GM12891 (cell line): Measurements from ENCODE around the gene MEX3A.
A peak's percentile ranks its signal among the peaks of the same experiment; 100 is the strongest.

ENCODE experiments used
- DNase-seq: peaks from one replicate; pipeline ENCODE4 v3.0.0; 2011; ENCODE audit warnings: low spot score; ENCODE audit not compliant: insufficient read length
- FAIRE-seq: peaks from 2 replicates; lab custom pipeline; 2011; peaks lifted over from hg19 to GRCh38; lab: Jason Lieb, UNC
- PAX5 ChIP-seq: IDR thresholded peaks from 2 replicates; pipeline ENCODE4 v1.6.1; 2011; ENCODE audit warnings: low read length, moderate library complexity, mild to moderate bottlenecking; ENCODE audit not compliant: insufficient read depth, severe bottlenecking
- POLR2A ChIP-seq: IDR thresholded peaks from 2 replicates; pipeline ENCODE4 v1.6.1; 2011; ENCODE audit warnings: low read depth, low read length, control low read depth
- POLR2AphosphoS5 ChIP-seq: IDR thresholded peaks from 2 replicates; pipeline ENCODE4 v1.6.1; 2011; ENCODE audit warnings: low read depth, low read length, control low read depth
- POU2F2 ChIP-seq: IDR thresholded peaks from 2 replicates; pipeline ENCODE4 v1.6.1; 2011; ENCODE audit warnings: low read depth, mild to moderate bottlenecking, control low read depth, low read length, moderate library complexity
- SPI1 ChIP-seq: IDR thresholded peaks from 2 replicates; pipeline ENCODE4 v1.6.1; 2011; ENCODE audit warnings: low read depth, low read length, control low read depth
- TAF1 ChIP-seq: IDR thresholded peaks from 2 replicates; pipeline ENCODE4 v1.6.1; 2011; ENCODE audit warnings: low read depth, low read length, control low read depth

Gene MEX3A

DNA sequence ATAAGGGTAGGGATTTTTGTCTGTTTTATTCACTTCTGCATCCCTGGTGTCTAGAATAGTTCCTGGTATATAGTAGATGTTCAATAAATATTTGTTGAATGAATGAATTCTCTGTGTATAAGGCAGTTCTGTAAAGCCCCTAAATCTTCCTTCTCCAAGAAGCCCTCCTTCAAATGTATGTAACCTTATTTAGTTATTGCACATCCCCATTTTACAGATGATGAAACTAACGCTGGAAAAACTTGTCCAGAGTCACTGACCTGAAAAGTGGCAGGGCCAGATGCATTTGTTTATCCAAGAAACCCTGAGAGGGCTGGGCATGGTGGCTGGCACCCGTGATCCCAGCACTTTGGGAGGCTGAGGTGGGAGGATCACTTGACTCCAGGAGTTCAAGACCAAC, 28.0 kb upstream of the MEX3A start:
- no peak for FAIRE-seq
- no peak for DNase-seq
- TF ChIP-seq POLR2A (no peak), POU2F2 (no peak), SPI1 (no peak), POLR2AphosphoS5 (no peak), PAX5 (no peak), TAF1 (no peak)

DNA sequence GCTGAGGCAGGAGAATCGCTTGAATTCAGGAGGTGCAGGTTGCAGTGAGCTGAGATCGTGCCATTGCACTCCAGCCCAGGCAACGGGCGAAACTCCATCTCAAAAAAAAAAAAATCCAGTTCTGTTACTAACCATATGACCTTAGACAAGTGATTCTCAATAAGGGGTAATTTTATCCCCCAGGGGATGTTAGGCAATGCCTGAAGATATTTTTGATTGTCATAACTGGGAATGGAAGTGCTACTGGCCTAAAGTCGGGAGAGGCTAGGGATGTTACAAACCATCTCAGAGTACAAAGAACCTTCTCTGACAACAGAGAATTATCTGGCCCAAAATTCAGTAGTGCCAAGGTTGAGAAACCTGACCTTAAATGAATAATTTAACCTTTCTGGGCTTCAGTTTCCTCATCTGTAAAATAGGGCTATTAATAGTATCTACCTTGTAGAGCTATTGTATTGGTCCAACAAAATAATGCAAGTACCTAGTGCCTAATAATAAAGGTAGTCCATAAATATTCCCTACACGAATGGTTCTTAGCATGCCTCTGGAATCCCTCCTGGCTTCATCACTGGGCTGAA, 26.5 kb upstream of the MEX3A start:
- DNase-seq = no peak
- no peak for FAIRE-seq
- TF ChIP-seq PAX5 = no peak
- no peak for TF ChIP-seq POU2F2
- TF ChIP-seq TAF1 = no peak
- no peak for TF ChIP-seq SPI1
- no peak for TF ChIP-seq POLR2AphosphoS5
- TF ChIP-seq POLR2A = no peak

GRCh38 chr1:156108057-156108456, 25.8 kb upstream of the MEX3A start:
- DNase-seq (no peak), FAIRE-seq (no peak)
- no peak for TF ChIP-seq SPI1
- TF ChIP-seq POU2F2 = no peak
- TF ChIP-seq PAX5 = no peak
- TF ChIP-seq POLR2A = no peak
- TF ChIP-seq TAF1 = no peak
- TF ChIP-seq POLR2AphosphoS5 = no peak

DNA sequence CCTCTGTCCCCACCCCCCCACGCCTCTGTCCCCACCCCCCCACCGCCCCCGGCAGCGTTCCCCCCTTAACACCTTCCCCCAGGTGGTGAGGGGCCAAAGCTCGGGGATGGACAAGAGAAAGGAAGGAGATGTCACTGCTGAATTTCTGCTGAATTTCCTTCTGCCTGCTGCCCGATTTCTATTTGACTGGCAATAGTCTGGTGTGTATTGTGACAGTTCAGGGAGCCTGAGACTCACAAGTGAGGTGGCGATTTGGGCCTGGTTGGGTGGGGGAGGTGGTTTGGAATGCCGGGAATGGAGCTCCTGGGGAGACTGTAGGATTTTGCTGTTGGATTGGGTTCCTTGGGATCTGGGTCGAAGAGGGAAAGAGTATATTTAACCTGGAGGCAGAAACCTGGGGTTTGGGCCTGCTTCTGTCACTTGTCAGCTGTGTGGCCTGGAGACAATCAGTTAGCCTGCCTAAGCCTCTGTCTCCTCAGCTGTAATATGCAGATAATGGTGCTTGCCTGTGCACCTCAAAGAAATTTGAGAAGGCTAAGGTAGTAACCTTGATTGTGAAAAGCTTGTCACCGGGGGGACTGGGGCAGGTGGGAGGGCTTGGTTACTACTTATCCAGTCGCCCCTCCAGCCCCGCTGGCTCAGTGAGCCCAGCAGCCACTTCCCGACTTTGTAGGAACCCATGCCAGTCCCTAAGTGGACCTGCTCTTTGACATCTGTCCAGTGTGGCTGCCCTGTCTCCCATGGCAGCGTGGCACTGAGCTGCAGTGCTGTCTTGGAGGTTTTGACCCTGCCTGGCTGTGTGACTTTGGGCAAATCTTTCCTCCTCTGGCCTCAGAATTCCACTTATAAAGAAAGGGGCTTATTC, 24.6 kb upstream of the MEX3A start:
- DNase-seq = no peak
- peak; percentile 5 for FAIRE-seq
- TF ChIP-seq SPI1 (no peak), POU2F2 (no peak), POLR2AphosphoS5 (no peak), POLR2A (no peak), PAX5 (no peak), TAF1 (no peak)

DNA sequence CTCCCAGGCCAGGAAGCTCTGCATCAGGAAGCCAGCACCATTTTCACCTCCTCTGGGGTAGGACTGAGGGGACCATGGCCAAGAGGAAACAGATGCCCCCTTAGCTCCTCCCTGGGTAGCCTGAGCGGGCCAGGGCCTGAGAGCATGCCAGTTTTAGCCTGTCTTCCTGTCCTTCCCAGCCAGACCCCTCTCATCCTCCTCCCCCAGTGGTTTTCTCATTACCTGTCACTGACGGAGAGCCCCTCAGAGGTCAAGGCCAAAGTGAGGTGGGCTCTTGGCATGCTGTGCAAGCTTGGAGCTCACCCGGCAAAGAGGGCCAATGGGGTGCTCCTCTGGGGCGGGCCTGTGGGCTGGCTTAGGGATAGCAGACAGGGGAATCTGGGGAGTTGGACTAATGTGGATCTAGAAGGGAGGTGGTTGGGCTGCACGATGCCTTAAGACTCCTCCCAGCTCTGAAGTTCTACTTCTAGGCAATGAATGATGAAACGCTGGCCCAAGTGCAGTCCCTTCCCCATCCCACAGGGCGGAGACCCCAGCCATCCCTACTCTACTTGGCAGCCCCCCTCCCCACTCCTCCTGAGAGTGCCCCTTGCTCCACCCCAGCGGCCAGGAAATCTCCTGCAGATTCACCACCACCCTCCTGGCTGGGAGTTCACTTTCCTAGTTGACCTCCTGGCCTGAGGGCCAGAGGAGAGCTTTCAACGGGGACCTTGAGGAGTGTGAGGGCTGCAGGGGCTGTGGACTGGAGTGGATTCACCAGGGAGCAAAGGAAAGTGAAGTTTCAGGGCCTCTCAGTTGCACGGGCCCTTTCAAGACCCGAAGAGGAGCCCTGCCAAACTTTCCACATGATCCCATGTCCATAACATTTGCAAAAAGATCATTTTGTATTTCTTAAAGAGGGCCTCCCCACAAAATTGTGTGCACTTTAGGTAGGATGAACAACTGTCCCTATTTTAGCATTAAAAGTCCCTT, 22.9 kb upstream of the MEX3A start:
- no peak for TF ChIP-seq PAX5
- no peak for TF ChIP-seq SPI1
- no peak for TF ChIP-seq TAF1
- no peak for TF ChIP-seq POLR2AphosphoS5
- TF ChIP-seq POLR2A = no peak
- no peak for DNase-seq
- FAIRE-seq = peak; percentile 16

DNA sequence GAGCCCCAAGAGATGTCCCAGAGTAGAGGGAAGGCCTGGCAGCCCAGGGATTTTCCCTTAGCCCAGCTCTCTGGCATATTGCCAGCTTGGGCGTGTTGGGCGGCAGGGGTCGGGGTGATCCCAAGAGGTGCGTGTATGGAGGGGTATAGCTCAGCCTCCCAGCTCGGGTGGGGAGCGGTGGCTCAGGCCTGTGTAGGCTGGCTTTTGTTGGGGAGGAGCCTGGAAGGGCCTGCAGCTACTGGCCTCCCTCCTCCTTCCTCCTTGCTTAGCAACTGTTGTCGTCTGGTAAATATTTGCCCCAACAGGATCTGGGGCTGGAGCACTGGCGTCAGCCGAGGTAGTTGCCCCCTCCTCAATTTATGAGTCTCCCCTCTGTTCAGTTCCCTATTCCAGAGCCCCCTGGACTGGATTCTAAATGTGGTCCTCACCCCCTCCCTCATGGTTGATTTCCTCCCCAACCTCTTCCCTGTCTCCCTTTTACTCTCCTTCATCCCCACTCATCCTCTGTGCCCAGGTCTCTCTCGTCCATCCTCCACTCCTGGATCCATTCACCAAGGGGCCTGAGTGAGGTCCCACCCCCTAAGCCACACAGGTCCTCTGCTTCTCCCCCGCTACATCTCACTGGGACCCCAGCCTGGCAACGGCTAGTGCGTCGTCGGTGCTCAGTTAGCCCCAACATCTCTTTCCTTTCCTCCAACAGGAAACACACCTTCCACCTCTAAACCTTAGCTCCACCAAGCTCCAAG, 22.0 kb upstream of the MEX3A start:
- DNase-seq (no peak), FAIRE-seq (no peak)
- TF ChIP-seq POLR2A (no peak), SPI1 (no peak), POLR2AphosphoS5 (no peak), TAF1 (no peak), PAX5 (no peak)

DNA sequence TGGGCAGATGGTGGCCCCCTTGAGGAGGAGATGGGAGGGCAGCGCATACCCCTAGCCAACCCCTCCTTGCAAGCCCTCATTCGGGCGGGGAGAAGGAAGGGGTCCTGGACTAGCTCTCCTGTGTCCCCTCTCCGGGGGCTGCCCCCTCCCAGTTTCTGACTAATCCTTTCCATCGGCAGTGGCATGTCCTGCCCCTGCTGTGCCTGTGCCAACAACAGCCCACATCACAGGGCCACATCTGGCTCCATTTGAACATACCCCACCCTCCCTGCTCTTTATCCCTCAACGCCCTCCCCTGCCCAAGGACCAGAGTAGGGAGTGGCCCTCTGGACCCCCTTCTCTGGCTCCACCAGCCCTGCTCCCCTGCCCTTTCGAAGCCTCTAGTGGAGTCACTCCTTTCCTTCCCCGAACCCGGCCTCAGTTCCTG, 21.3 kb upstream of the MEX3A start:
- DNase-seq (no peak), FAIRE-seq (no peak)
- no peak for TF ChIP-seq POLR2AphosphoS5
- TF ChIP-seq POU2F2 = no peak
- TF ChIP-seq SPI1 = no peak
- TF ChIP-seq POLR2A = no peak
- no peak for TF ChIP-seq PAX5
- no peak for TF ChIP-seq TAF1

DNA sequence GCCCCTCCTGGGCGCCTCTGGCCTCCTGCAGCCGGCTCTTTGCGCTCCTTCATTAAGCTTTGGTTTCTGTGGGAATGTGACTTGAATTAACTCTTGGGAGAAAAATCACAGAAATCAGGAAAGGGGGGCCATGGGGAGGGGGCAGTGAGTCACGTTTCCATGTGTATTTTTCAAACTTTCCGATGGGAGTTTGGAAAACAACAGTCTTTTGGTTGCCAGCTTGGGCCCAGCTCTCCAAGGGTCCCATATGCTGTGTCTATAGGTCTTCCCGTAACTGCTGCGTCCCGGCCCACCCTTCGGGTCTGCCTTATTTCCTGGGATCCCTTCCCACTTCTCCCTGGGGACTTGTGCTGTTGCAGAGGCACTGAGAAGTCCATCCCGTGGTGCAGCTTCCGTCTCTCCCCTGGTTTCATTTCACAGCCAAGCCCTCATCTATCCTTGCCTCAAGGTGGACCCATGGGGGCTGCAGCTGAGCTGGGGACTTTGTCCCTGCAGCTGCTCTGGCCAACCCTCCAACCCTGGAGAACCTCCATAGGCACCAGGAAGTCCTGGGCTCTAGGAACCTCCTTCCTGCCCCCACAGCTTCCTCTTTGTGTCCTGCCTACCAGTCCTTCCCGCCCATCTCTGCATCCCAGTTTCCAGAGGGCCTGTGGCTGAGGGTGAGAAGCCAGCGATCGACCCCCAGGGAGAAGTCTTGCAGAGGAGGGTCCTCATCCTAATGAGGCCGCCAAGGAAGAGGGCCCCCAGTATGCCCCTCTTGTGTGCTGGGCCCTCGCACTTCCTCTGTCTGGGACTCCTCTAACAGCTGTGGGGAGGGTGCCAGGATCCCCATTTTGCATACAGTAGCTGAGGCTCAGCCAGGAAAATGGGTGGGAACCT, 20.6 kb upstream of the MEX3A start:
- no peak for DNase-seq
- TF ChIP-seq SPI1 (no peak), POU2F2 (no peak), TAF1 (no peak)
- FAIRE-seq = no peak

DNA sequence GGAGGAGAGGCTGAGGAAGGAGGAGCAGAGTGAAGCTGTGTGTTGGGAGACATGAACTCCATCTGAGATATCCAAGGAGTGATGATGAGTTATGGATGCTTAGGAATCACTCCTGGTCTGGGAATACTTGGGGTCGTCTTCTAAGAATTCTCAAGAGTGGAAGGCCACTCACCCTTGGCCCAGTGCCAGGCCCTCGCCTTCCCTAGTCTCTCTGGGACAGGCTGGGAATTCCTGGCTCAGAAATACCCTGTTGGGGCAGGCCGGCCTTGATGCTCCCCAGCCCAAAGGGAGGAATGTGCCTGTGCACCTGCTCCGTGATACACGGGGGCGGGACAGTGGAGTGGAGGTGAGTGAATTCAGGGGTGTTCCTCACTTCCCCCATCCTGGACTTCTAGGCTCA, 19.6 kb upstream of the MEX3A start:
- FAIRE-seq (no peak), DNase-seq (no peak)
- TF ChIP-seq TAF1 = no peak
- TF ChIP-seq POLR2AphosphoS5 = no peak
- no peak for TF ChIP-seq PAX5
- TF ChIP-seq SPI1 = no peak
- no peak for TF ChIP-seq POLR2A
- no peak for TF ChIP-seq POU2F2
